CD4-positive, alpha-beta T cell (primary cell): ENCODE measurements around the gene CNBP. TPM values are rescaled to one million over a fixed set of nuclear protein-coding genes. Genes with fewer than 3 reads are reported as not detected.
"Not testable (repeated sequence)": the region's sequence is repeated elsewhere in the genome, so short reads cannot be mapped to it uniquely, and the experiment has no call there.

Experiments
- ATAC-seq: fragments of 200-7000 bp; cut with Tn5 transposase; one replicate; pipeline ENCODE4 v1.10.0; 2022; ENCODE audit warnings: mild to moderate bottlenecking; ENCODE audit not compliant: poor library complexity
- CTCF ChIA-PET: fragments of 350-600 bp; sonication (Branson Sonifier 250); formaldehyde crosslinking; loops from one replicate; lab custom pipeline; 2021; ENCODE audit warnings: antibody characterized with exemption, inconsistent platforms; lab: Charles Lee
- POLR2A ChIA-PET: fragments of 350-600 bp; sonication (Branson Sonifier 250); formaldehyde crosslinking; loops from one replicate; lab custom pipeline; 2021; ENCODE audit warnings: antibody characterized with exemption, inconsistent platforms; lab: Charles Lee
- DNase-seq, 14 experiments: peaks; one replicate each; pipeline ENCODE4 v3.0.0-alpha.2; 2013 to 2020; ENCODE audit warnings: mixed read lengths in 2 of 14
- H3K27ac ChIP-seq, 2 donors: one replicate each; pipeline versions ENCODE4 v1.5.1 to v1.7.0; 2013; ENCODE audit warnings: low read length in 2 of 2, low read depth in 1 of 2, mild to moderate bottlenecking in 1 of 2
- H3K27me3 ChIP-seq, 2 experiments: 1 replicate in 1 of 2; 2 replicates in 1 of 2; pipeline versions ENCODE4 v1.6.1 to v1.7.0; 2013; ENCODE audit warnings: low read length in 2 of 2, control low read depth in 1 of 2, mild to moderate bottlenecking in 1 of 2, moderate library complexity in 1 of 2; ENCODE audit not compliant: insufficient read depth in 2 of 2, control insufficient read depth in 1 of 2
- H3K36me3 ChIP-seq: one replicate; pipeline ENCODE4 v1.6.1; 2013; ENCODE audit warnings: low read length, control low read depth; ENCODE audit not compliant: insufficient read depth
- H3K4me1 ChIP-seq: one replicate; pipeline ENCODE4 v1.6.1; 2013; ENCODE audit warnings: low read length, control low read depth; ENCODE audit not compliant: insufficient read depth
- H3K4me3 ChIP-seq: one replicate; pipeline ENCODE4 v1.5.1; 2013; ENCODE audit warnings: mild to moderate bottlenecking, low read length, moderate library complexity
- H3K9me3 ChIP-seq, 2 experiments: 1 replicate in 1 of 2; 2 replicates in 1 of 2; pipeline versions ENCODE4 v1.6.1 to v1.7.0; 2013; ENCODE audit warnings: low read length in 2 of 2, mild to moderate bottlenecking in 2 of 2, control low read depth in 1 of 2, moderate library complexity in 1 of 2; ENCODE audit not compliant: control insufficient read depth in 1 of 2, insufficient read depth in 1 of 2
- H3K27ac Mint-ChIP-seq: one replicate; pipeline ENCODE4 v1.8.0; 2020; ENCODE audit warnings: mixed read lengths
- H3K27me3 Mint-ChIP-seq: one replicate; pipeline ENCODE4 v1.8.0; 2021; ENCODE audit warnings: mixed read lengths
- H3K36me3 Mint-ChIP-seq: one replicate; pipeline ENCODE4 v1.8.0; 2021; ENCODE audit warnings: low read depth, mixed read lengths
- H3K4me1 Mint-ChIP-seq: one replicate; pipeline ENCODE4 v1.8.0; 2021; ENCODE audit warnings: low read depth, mixed read lengths
- H3K4me3 Mint-ChIP-seq: one replicate; pipeline ENCODE4 v1.8.0; 2020; ENCODE audit warnings: mild to moderate bottlenecking, mixed read lengths
- H3K9me3 Mint-ChIP-seq: one replicate; pipeline ENCODE4 v1.8.0; 2020; ENCODE audit warnings: mixed read lengths
- CTCF ChIP-seq: fragments of 200-600 bp; IDR thresholded peaks from one replicate; pipeline ENCODE4 v1.8.0; 2022; ENCODE audit warnings: antibody characterized with exemption, mild to moderate bottlenecking
- intact Hi-C, 2 experiments: fragments of 100-400 bp; cut with DNase I in 1 of 2; cut with micrococcal nuclease in 1 of 2; formaldehyde crosslinking; loops; one replicate each; pipeline versions ENCODE4 v1.15.1 to v1.9.0; 2023 to 2025; cut with DNase I, micrococcal nuclease
- total RNA-seq, 174 experiments: library from RNA in 2 of 174; stranded (reverse) in 2 of 174; gene quantifications; one replicate each; pipeline ENCODE4 v1.2.3 and lab custom pipeline; 2021 to 2026

Gene CNBP
- total RNA-seq, 2 experiments from 2014 or later, result 260 to 267 TPM

GRCh38 chr3:129173206-129173605 is 10.5 kb downstream of the CNBP start:
- peaks cover 93% of the 10 kb centered on the region for H3K36me3 Mint-ChIP-seq
- Histone ChIP-seq H3K36me3 (peaks cover 51% of the 10 kb centered on the region), H3K27me3 (no peaks in the 10 kb centered on the region), H3K4me1 (peaks cover 44% of the 10 kb centered on the region), H3K4me3 (no peak overlapping the region), H3K9me3 (no peaks in the 10 kb centered on the region), H3K27ac (no peak overlapping the region)
- no peaks in the 10 kb centered on the region for H3K27me3 Mint-ChIP-seq
- intact Hi-C loops, result no loop called here
- POLR2A ChIA-PET, result interaction anchor here (1.4 to 1.8 kb wide), 2 partner anchors 10 to 11 kb away, joined by 7 read pairs; partner anchors contain the start of gene CNBP
- TF ChIP-seq CTCF, result no peak
- peaks cover 70% of the 10 kb centered on the region for H3K4me1 Mint-ChIP-seq
- no peak for ATAC-seq
- no peak for DNase-seq
- CTCF ChIA-PET, result no interaction called here
- H3K4me3 Mint-ChIP-seq, result no peak overlapping the region
- H3K27ac Mint-ChIP-seq, result peak overlapping the region; percentile 100
- no peaks in the 10 kb centered on the region for H3K9me3 Mint-ChIP-seq

GRCh38 chr3:129166579-129167332 is 16.9 kb downstream of the CNBP start:
- Mint-ChIP-seq H3K27me3 (no peaks in the 10 kb centered on the region), H3K9me3 (no peaks in the 10 kb centered on the region), H3K36me3 (peaks cover 61% of the 10 kb centered on the region), H3K4me1 (peaks cover 42% of the 10 kb centered on the region), H3K27ac (peak overlapping the region; percentile 3), H3K4me3 (no peak overlapping the region)
- ChIA-PET POLR2A (interaction anchor here (2.9 kb wide), 1 partner anchor 16 kb away, joined by 14 read pairs; no protein-coding TSS in a partner anchor), CTCF (no interaction called here)
- ATAC-seq (no peak), DNase-seq (no peak)
- Histone ChIP-seq H3K4me3 (no peak overlapping the region), H3K9me3 (no peaks in the 10 kb centered on the region), H3K36me3 (peaks cover 52% of the 10 kb centered on the region), H3K27me3 (no peaks in the 10 kb centered on the region), H3K27ac (no peak overlapping the region), H3K4me1 (peaks cover 15% of the 10 kb centered on the region)
- intact Hi-C loops, result no loop called here
- no peak for TF ChIP-seq CTCF

- H3K27ac Mint-ChIP-seq, CTCF ChIA-PET, H3K4me3 Mint-ChIP-seq, H3K27ac ChIP-seq, H3K27me3 ChIP-seq, H3K9me3 ChIP-seq, H3K4me3 ChIP-seq, H3K9me3 Mint-ChIP-seq, ATAC-seq, DNase-seq, intact Hi-C loops, H3K27me3 Mint-ChIP-seq: not testable (repeated sequence)
- Histone ChIP-seq H3K4me1 (peaks cover 13% of the 10 kb centered on the region), H3K36me3 (peaks cover 41% of the 10 kb centered on the region)
- POLR2A ChIA-PET, result interaction anchor here (0.7 to 2.9 kb wide), 2 partner anchors 9 to 17 kb away, joined by 3 to 14 read pairs; no protein-coding TSS in a partner anchor
- Mint-ChIP-seq H3K36me3 (peaks cover 58% of the 10 kb centered on the region), H3K4me1 (peaks cover 43% of the 10 kb centered on the region)
Observed at GRCh38 chr3:129165594-129165993, 18.1 kb downstream of the CNBP start.
